Skin epidermis (tissue), 12 donors: Measurements from ENCODE around the gene RNF220.
A peak's percentile ranks its signal among the peaks of the same experiment; 100 is the strongest.
"Not testable (repeated sequence)": the region's sequence is repeated elsewhere in the genome, so short reads cannot be mapped to it uniquely, and the experiment has no call there.

Experiments
- H3K27ac ChIP-seq, 21 experiments: fragments of 200-600 bp; sonication (generic) in 11 of 21; one replicate each; pipeline ENCODE4 v1.5.0; 2020; ENCODE audit warnings: mild to moderate bottlenecking in 3 of 21, inconsistent platforms in 2 of 21, moderate library complexity in 2 of 21
- H3K4me3 ChIP-seq, 7 experiments: fragments of 200-600 bp; sonication (generic) in 2 of 7; one replicate each; pipeline ENCODE4 v1.5.0; 2020; ENCODE audit warnings: inconsistent platforms in 2 of 7, mild to moderate bottlenecking in 2 of 7, moderate library complexity in 1 of 7

Gene RNF220

DNA sequence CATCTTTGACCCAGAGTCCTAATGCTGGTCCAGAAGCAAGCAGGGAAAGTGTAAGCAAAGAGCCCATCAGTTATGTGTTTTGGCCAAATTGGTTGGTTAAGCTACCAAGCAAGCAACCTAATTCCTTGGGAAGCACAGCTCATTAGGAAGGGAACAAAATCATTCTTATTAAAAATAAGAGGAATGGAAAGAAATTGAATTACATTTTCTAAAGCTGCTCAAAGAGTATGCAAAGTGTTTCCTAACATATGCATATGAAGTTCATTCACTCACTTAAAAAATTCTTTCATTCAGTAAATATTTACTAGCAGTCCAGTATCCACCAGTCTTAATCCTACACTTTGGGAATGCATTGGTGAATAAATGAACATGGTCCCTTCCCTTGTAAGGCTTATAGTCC lies 71.8 kb downstream of the RNF220 start:
- Histone ChIP-seq H3K4me3 (no peak overlapping the region), H3K27ac (no peak overlapping the region)

- Histone ChIP-seq H3K4me3 (no peak overlapping the region), H3K27ac (no peak overlapping the region)
Observed at GRCh38 chr1:44481701-44482100, 76.6 kb downstream of the RNF220 start.

GRCh38 chr1:44483089-44483874 lies 78.2 kb downstream of the RNF220 start:
- Histone ChIP-seq H3K4me3 (no peak overlapping the region), H3K27ac (no peak overlapping the region)

DNA sequence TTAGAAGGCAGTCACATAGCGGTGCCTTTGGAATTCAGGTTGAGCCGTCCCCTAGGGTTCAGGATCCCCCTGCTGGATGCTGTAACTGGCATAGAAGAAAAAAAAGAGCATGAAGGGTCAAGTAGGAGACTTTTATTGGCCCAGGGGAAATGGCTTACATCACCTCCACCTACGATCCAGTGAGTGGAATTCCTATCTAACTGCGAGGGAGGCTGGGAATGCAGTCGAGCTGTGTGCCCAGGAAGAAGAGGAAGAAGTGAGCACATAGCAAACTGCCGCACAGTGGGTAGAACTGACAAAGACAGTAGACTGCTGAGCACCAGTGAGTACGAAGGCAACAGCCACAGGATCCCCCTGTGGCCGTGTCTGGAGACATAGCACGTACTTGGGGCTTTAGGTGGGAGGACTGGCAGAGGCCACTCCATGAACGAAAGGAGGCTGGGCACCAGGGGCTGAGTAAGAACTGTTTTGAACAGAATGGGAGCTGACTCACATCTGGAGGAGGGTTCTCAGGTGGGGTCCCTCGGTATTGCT lies 79.2 kb downstream of the RNF220 start:
- Histone ChIP-seq H3K27ac (peak overlapping the region in 2 of 21 experiments; percentile 39 to 50), H3K4me3 (no peak overlapping the region)

DNA sequence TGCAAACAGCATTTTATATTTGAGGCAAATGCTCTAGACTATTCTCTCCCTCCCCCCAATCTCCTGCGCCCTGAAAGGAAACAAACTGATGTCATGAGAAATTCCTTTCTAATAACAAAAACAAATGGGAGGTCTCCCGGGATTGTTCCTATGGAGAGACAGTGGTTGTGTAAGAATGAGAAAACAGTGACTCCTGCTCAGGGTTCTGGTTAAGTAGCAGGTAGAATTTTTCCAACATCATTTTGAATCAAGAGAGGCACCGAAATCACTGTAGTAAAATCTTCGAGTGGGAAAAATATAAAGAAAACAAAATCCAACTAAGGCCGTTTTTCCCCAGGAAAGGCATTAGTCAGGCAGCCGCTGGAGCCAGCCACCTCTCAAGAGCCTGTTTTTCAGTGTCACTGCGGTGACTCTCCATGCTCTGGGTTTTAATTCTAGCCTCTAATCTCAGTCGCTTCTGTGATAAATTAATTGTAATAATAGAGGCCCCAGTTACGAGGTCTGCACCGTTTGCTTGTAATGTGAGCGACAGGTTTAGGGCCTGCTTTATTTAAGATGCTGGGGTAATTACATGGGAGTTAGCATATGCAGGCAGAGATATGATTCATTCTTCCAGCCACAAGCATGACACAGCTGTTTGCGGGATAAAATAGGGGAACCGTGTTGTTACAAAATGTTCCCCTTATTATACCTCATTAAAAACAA lies 80.3 kb downstream of the RNF220 start:
- H3K27ac ChIP-seq, result peak overlapping the region in 5 of 21 experiments; percentile 12 to 57 (median 40)
- no peak overlapping the region for H3K4me3 ChIP-seq

DNA sequence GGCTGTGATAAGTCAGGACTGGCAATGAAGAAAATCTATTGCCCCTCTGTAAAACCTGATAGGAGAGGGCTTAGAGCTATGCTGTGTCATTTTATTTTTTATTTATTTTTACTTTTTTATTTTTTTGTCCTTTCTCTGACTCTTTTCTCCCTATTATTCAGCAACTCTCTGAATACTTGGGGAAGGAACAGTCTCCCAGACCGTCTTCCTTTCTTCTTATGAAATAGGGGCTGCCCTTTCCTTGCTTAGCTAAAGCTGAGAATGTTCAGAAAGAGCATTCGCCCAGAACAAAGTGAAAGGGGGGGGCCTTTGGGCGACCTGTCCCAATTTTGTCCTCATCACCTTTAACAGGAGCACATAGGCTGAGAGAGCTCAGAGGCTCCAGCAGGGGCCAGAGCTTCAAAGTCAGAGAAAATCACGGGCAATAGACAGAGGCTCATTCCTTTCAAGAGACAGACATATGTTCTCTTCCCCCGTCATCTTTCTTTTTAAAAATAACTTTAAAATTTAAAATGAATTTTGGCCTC lies 80.9 kb downstream of the RNF220 start:
- H3K4me3 ChIP-seq, result no peak overlapping the region
- H3K27ac ChIP-seq, result peak overlapping the region in 3 of 21 experiments; percentile 30 to 57 (median 50)

DNA sequence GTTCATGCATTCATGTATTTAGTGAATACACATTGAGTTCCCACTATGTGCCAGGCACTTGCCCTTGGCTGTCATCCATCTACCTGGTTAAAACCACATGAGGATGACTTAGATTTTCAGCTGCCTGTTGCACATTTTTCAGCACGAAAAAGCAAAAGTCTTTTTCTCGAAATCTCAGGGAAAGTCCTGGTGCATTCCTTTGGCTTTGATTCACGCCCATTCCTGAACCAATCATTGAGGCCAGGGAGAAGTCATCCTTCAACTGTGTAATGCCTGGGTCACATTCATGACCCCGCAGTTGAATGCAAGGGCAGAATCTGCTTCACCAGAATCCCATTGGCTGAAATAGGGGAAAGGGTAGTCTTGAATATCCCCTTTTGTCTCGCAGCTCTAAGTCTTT lies 84.4 kb downstream of the RNF220 start:
- H3K27ac ChIP-seq, result no peak overlapping the region

GRCh38 chr1:44496541-44497171 lies 91.6 kb downstream of the RNF220 start:
- Histone ChIP-seq H3K4me3 (no peak overlapping the region), H3K27ac (no peak overlapping the region)

More for the DNA sequence above, 84.4 kb downstream of the RNF220 start:
- H3K4me3 ChIP-seq, result no peak overlapping the region

- Histone ChIP-seq H3K4me3 (no peak overlapping the region), H3K27ac (no peak overlapping the region)
Observed at GRCh38 chr1:44497422-44498170, 92.5 kb downstream of the RNF220 start.

DNA sequence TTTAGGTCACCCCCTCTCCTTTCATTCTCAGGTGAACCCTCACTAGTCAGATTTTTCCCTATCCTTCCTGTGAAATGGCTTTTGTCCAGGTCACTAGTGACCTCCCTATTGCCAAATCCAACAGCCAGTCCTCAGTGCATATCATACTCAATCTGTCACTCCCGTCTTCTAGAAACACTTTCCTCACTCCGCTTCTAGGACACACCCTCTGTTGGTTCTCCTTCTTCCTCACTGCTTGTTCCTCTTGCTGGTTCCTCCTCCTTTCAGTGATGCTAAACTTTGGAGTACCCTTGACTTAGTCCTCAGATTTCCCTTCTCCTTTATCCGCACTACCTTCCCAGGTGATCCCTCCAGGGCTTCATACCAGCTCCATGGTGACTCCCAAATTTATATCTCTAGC lies 94.3 kb downstream of the RNF220 start:
- no peak overlapping the region for H3K4me3 ChIP-seq
- no peak overlapping the region for H3K27ac ChIP-seq

- no peak overlapping the region for H3K27ac ChIP-seq
- H3K4me3 ChIP-seq, result no peak overlapping the region
Observed at GRCh38 chr1:44500181-44501046, 95.4 kb downstream of the RNF220 start.

DNA sequence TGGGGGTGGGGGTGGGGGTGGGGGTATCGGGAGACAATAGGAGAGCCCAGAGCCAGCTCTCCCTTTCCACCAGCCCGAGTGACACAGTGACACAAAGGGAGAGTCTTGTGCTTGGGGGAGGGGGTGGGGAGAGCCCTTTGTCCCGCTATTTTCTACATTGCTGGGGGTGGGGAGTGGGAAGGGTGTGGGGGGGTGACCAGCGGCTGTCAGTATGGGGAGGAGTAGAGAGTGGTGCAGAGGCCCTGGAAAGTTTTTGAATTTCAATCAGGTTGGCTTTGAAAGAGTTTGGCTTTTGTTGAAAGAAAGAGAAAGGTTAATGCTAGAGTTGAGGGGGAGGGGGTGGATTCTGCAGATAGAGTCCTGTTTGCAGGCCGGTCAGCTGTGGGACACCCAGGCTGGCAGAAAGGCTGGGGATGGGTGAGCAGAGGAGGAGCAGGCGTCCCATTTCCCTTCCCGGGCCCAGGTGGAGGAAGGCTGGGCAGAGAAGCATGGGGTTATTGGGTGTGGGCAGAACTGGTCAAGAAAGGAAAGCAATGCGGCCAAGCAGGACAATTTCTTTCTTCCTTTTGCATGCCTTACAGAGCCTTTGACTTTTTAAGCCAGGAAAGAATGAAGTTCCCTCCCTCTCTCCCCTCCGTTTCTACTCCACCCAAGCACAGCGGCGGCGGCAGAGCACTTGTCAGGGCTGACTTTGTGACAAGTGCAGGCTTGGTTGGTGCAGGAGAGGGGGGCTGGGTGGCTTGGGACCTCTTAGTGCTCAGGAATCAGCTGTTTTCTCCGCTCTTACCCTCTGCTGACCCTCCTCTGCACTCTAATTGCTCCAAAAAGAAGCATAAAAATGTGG lies 96.2 kb downstream of the RNF220 start:
- H3K4me3 ChIP-seq, result no peak overlapping the region

GRCh38 chr1:44502823-44503222 lies 97.8 kb downstream of the RNF220 start:
- not testable (repeated sequence) for H3K27ac ChIP-seq, H3K4me3 ChIP-seq

More for the DNA sequence above, 96.2 kb downstream of the RNF220 start:
- H3K27ac ChIP-seq, result no peak overlapping the region

DNA sequence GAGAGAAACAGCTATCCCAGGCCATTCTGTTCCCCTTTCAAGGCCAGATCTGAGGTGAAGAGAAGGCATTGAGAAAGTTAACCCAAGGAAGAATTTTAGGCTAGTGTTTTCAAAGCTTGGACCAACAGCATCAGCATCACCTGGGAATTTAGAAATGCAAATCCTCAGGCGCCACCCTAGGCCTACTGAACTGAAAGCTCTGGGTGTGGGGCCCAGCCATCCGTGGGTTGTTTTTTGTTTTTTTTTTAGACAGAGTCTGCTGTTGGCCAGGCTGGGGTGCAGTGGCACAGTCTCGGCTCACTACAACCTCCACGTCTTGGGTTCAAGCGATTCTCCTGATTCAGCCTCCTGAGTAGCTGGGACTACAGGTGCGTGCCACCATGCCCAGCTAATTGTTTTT lies 98.6 kb downstream of the RNF220 start:
- no peak overlapping the region for H3K27ac ChIP-seq

GRCh38 chr1:44505210-44505993 lies 100.3 kb downstream of the RNF220 start:
- Histone ChIP-seq H3K27ac (no peak overlapping the region), H3K4me3 (no peak overlapping the region)

More for the DNA sequence above, 98.6 kb downstream of the RNF220 start:
- no peak overlapping the region for H3K4me3 ChIP-seq

GRCh38 chr1:44507490-44508396 lies 102.7 kb downstream of the RNF220 start:
- H3K4me3 ChIP-seq, result no peak overlapping the region
- no peak overlapping the region for H3K27ac ChIP-seq
